ENCODE measurements around the gene ZFPM1.

GRCh38 chr16:88444826-88445582, 8.1 kb upstream of the ZFPM1 start:
- TF ChIP-seq CTCF (conservative IDR thresholded peaks at IDR 0.05) (no peak), ZFX (IDR thresholded peaks at IDR 0.05) (no peak)
